Measurements from ENCODE around the gene MAP1LC3B2. TPM values are rescaled to one million over a fixed set of nuclear protein-coding genes. Genes with fewer than 3 reads are reported as not detected.

The MAP1LC3B2 gene
- total and polyA plus RNA-seq, 4 donors: 1.8 to 18.5 (median 11.0) TPM

DNA sequence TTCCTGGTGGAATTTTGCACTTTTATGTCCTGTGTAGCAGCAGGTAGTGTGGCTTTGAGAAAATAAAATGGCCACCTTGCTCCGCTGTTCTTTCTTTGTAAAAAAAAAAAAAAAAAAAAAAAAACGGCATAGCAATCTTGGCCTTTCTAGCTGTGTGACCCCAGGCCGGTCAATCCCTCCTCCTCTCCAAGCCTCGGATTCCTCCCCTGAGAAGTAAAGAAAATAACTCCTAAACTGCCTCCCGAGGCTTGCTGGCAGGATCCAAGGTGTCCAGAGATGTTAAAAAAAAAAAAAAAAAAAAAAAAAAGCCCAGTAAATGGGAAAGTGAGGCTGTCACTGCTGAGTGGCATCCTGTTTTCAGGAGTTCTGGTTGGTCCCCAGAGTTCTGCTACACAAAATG, 23.9 kb upstream of the MAP1LC3B2 start:
- no peak overlapping the region for H3K4me3 ChIP-seq (ENCODE audit: low read depth, low read length)
- no peaks in the 10 kb centered on the region for H3K9me3 ChIP-seq (ENCODE audit: control insufficient read depth, insufficient read depth, low read length)
- no peaks in the 10 kb centered on the region for H3K27me3 ChIP-seq (ENCODE audit: control insufficient read depth, insufficient read depth, low read length)
- DNase-seq (ENCODE audit: low read depth in 4 of 6, low spot score in 6 of 6): no peak
- 20% methylated on average over 2 of the region's 5 CpGs for WGBS (ENCODE audit: insufficient coverage)
- peak overlapping the region; percentile 70 for H3K27ac ChIP-seq (ENCODE audit: low read depth, low read length)
- H3K36me3 ChIP-seq (ENCODE audit: control insufficient read depth, insufficient read depth, low read length): no peaks in the 10 kb centered on the region
- H3K4me1 ChIP-seq (ENCODE audit: control insufficient read depth, insufficient read depth, low read length): peaks cover 46% of the 10 kb centered on the region

DNA sequence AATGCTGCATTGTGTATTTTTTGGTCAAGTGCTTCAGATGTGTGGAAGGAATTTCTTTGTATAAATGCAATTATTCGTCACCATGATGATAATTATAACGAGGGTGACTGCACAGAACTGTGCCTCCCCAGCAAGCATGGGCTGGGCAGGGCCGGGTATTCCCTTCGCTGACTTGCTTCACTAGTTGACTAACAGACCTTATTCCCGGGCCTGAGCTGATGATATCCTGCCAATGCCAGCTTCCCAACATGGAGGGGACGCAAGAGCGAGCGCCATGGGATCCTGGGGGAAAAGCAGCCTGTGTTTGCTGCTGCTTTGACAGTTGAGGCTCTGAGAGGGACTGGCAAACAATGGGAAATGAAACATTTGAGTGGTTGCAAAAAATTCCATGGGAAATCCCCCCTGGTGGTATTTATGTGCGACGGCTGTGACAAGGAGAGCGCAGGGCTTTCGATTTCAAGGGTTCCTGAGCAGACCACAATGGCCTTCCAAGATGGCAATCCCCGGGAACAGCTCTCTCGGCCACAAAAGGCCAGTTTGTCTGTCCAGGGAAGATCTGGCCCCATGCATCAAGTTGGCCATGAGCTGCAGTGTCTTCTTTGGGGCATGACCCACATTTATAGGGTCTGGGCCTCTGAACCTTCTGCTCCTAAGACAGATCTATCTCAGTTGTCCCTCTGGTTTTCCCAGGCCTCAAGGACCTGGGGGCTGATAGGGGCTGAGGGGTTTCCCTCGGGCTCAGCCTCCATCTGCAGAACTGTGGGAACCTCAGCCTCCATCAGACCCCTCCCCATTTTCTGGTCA, 21.9 kb upstream of the MAP1LC3B2 start:
- Histone ChIP-seq H3K4me1 (ENCODE audit: control insufficient read depth, insufficient read depth, low read length) (peaks cover 49% of the 10 kb centered on the region), H3K36me3 (ENCODE audit: control insufficient read depth, insufficient read depth, low read length) (no peaks in the 10 kb centered on the region), H3K27ac (ENCODE audit: low read depth, low read length) (no peak overlapping the region), H3K27me3 (ENCODE audit: control insufficient read depth, insufficient read depth, low read length) (no peaks in the 10 kb centered on the region), H3K9me3 (ENCODE audit: control insufficient read depth, insufficient read depth, low read length) (no peaks in the 10 kb centered on the region), H3K4me3 (ENCODE audit: low read depth, low read length) (no peak overlapping the region)
- 76% methylated on average over 13 of the region's 15 CpGs for WGBS (ENCODE audit: insufficient coverage)
- peak in 2 of 6 donors; percentile 71 to 83 for DNase-seq (ENCODE audit: low read depth in 4 of 6, low spot score in 6 of 6)

DNA sequence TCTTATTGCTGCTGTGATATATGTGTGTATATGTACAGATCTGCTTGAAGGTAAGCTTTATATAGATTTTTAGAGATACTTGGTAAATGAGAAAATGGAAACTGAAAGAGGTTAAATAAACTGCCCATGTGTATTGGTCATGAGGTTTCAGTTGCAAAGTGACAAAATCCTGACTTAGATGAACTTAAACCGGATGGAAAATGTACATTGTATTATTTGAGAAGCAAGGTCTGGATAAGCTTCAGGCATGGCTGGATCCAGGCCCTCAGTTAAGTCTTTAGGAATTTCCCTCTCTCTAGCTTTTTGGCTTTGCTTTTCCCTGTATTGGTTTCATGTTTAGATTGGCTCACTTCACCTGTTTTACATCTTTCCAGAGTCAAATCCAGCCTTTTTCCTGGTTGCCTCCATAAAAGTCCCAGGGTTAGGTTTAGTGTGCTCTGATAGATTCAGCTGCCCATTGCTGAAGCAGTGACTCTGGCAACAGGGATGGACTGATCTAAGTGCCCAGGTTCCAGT, 21.0 kb upstream of the MAP1LC3B2 start:
- WGBS (ENCODE audit: insufficient coverage): 100% methylated on average over 1 of the region's 1 CpG
- H3K36me3 ChIP-seq (ENCODE audit: control insufficient read depth, insufficient read depth, low read length): no peaks in the 10 kb centered on the region
- no peaks in the 10 kb centered on the region for H3K27me3 ChIP-seq (ENCODE audit: control insufficient read depth, insufficient read depth, low read length)
- peaks cover 50% of the 10 kb centered on the region for H3K4me1 ChIP-seq (ENCODE audit: control insufficient read depth, insufficient read depth, low read length)
- DNase-seq (ENCODE audit: low read depth in 4 of 6, low spot score in 6 of 6): no peak
- no peaks in the 10 kb centered on the region for H3K9me3 ChIP-seq (ENCODE audit: control insufficient read depth, insufficient read depth, low read length)
- no peak overlapping the region for H3K27ac ChIP-seq (ENCODE audit: low read depth, low read length)
- H3K4me3 ChIP-seq (ENCODE audit: low read depth, low read length): no peak overlapping the region

DNA sequence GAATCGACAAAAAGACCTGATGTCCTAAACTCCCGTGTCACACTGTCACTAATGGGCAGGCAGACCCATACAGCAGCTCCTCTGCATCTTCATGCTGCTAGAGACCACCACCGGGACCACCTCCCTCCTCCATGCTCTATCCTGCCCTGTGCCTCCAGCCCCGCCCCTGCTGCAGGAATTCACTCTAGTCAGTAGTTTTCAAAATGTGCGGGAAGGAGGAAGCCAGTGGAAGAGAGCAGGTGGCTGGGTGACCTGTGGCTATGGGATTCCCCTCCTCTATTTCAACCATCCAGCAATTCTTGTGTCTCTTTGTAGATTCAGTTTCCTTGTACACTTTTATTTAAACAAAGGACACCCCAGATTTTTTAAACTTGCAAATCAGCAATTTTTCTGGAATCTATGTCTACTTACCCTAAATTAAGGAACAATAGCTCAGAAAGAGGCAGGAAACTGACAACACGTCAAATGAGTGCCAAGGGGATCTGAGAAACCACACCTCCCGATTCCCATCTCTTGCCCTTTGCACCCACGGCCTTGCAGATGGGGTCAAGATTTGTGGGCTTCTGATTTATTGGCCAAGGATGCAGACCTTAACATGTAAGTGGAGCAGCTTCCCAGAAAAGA, 20.4 kb upstream of the MAP1LC3B2 start:
- whole genome bisulfite sequencing (ENCODE audit: insufficient coverage): 74% methylated on average over 5 of the region's 8 CpGs
- Histone ChIP-seq H3K9me3 (ENCODE audit: control insufficient read depth, insufficient read depth, low read length) (no peaks in the 10 kb centered on the region), H3K4me3 (ENCODE audit: low read depth, low read length) (no peak overlapping the region), H3K27ac (ENCODE audit: low read depth, low read length) (peak overlapping the region; percentile 74), H3K27me3 (ENCODE audit: control insufficient read depth, insufficient read depth, low read length) (no peaks in the 10 kb centered on the region), H3K4me1 (ENCODE audit: control insufficient read depth, insufficient read depth, low read length) (peaks cover 50% of the 10 kb centered on the region), H3K36me3 (ENCODE audit: control insufficient read depth, insufficient read depth, low read length) (no peaks in the 10 kb centered on the region)
- DNase-seq (ENCODE audit: low read depth in 4 of 6, low spot score in 6 of 6): no peak

DNA sequence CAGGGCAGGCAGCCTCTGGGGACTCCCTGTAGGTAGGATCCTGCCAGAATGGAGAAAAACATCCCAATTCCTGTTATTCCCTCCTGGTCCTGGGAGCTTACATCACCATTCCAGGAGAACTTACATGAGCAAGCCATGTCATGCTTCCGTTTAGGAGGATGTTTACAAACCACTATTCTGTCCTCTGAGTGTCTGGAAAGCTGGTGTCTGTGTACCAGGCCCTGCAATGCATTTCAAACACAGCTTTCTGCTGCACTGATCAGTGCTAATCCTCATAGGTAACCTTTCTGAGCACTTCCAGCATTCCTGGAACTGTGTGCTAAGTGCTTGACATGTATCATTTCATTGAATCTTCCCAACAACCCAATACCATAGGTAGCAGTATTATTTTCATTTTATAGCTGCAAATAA, 19.8 kb upstream of the MAP1LC3B2 start:
- Histone ChIP-seq H3K4me1 (ENCODE audit: control insufficient read depth, insufficient read depth, low read length) (peaks cover 48% of the 10 kb centered on the region), H3K36me3 (ENCODE audit: control insufficient read depth, insufficient read depth, low read length) (no peaks in the 10 kb centered on the region), H3K9me3 (ENCODE audit: control insufficient read depth, insufficient read depth, low read length) (no peaks in the 10 kb centered on the region), H3K27ac (ENCODE audit: low read depth, low read length) (peak overlapping the region; percentile 74), H3K4me3 (ENCODE audit: low read depth, low read length) (no peak overlapping the region), H3K27me3 (ENCODE audit: control insufficient read depth, insufficient read depth, low read length) (no peaks in the 10 kb centered on the region)
- no CpG with 5 or more reads among the region's 1 CpG for WGBS (ENCODE audit: insufficient coverage)
- peak in 1 of 6 donors; percentile 27 for DNase-seq (ENCODE audit: low read depth in 4 of 6, low spot score in 6 of 6)

DNA sequence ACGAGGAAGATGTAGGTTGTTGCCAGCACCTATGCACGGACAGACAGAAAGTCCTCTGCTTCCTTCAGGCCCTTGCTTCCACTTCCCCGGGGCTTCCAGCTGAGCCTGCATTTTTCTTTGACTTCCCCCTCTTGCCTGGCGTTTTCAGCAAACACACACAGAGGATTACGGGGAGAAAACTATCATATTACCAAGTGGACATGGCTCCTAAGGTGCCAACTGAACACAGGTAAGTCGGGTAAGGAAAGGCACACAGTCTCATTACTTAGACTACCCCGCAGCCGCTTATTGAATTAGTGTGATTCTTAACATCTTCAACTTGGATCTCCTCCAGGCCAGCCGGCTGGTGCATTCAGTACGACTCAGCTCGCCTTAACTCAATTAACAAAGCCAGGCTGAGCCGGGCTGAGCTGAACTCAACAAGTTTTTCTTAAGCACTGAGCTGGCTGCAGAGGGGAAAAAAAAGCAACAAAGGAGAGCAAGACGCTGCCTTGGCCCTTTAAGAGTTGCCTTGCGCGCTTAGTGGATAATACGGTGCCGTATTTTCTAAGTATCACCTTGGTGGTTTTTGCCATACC, 19.2 kb upstream of the MAP1LC3B2 start:
- H3K4me1 ChIP-seq (ENCODE audit: control insufficient read depth, insufficient read depth, low read length): peaks cover 42% of the 10 kb centered on the region
- peak overlapping the region; percentile 74 for H3K27ac ChIP-seq (ENCODE audit: low read depth, low read length)
- H3K4me3 ChIP-seq (ENCODE audit: low read depth, low read length): no peak overlapping the region
- H3K27me3 ChIP-seq (ENCODE audit: control insufficient read depth, insufficient read depth, low read length): no peaks in the 10 kb centered on the region
- WGBS (ENCODE audit: insufficient coverage): 16% methylated on average over 7 of the region's 17 CpGs
- H3K9me3 ChIP-seq (ENCODE audit: control insufficient read depth, insufficient read depth, low read length): no peaks in the 10 kb centered on the region
- peak in 4 of 6 donors; percentile 77 to 96 (median 88) for DNase-seq (ENCODE audit: low read depth in 4 of 6, low spot score in 6 of 6)
- no peaks in the 10 kb centered on the region for H3K36me3 ChIP-seq (ENCODE audit: control insufficient read depth, insufficient read depth, low read length)

DNA sequence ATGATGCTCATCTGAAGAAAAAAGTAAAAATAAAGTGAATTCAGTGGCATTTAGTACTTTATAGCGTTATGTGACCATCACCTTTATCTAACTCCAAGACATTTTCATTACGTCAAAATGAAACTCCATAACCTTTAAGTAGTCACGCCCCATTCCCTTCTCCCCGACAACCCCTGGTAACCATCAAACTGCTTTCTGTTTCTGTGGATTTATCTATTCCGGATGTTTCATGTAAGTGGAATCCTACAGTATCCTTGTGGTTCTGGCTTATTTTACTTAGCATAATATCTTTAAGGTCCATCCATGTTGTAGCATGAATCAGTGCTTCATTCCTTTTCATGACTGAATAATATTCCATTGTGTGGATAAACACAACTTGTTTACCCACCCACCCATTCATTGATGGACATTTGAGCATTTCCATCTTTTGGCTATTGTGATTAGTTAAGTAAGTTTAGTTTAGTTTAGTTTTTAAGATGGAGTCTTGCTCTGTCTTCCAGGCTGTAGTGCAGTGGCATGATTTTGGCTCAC, 18.5 kb upstream of the MAP1LC3B2 start:
- peaks cover 42% of the 10 kb centered on the region for H3K4me1 ChIP-seq (ENCODE audit: control insufficient read depth, insufficient read depth, low read length)
- WGBS (ENCODE audit: insufficient coverage): no CpG with 5 or more reads among the region's 5 CpGs
- no peaks in the 10 kb centered on the region for H3K9me3 ChIP-seq (ENCODE audit: control insufficient read depth, insufficient read depth, low read length)
- no peak for DNase-seq (ENCODE audit: low read depth in 4 of 6, low spot score in 6 of 6)
- H3K27me3 ChIP-seq (ENCODE audit: control insufficient read depth, insufficient read depth, low read length): no peaks in the 10 kb centered on the region
- H3K36me3 ChIP-seq (ENCODE audit: control insufficient read depth, insufficient read depth, low read length): no peaks in the 10 kb centered on the region
- H3K27ac ChIP-seq (ENCODE audit: low read depth, low read length): peak overlapping the region; percentile 74
- H3K4me3 ChIP-seq (ENCODE audit: low read depth, low read length): no peak overlapping the region

DNA sequence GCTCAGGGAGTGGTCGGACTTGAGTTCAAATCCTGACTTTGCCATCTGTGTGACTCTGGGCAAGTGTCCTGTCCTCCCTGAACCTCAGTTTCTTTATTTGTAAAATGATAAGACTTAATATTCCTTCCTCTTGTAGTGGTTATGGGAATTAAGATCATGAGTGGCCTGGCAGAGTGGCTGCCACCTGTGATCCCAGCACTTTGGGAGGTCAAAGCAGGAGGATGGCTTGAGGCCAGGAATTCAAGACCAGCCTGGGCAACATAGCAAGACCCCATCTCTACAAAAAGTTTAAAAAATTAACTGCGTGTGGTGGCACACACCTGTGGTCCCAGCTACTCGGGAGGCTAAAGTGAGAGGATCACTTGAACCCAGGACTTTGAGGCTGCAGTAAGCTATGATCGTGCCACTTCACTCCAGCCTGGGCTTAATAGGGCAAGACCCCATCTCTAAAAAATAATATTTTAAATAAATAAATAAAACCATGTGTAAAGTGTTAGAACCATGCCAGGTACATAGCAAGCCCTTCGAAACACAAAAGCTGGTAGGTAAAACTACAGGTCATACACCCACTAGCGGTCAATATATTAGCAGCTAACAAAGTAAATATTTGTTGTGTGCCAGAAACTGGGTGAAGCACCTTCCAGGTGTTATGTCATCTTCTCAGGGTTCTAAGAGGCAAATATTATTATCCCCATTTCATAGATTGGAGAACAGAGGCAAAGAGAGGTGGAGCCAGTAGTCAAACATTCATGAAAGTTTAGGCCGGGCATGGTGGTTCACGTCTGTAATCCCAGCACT, 17.4 kb upstream of the MAP1LC3B2 start:
- Histone ChIP-seq H3K36me3 (ENCODE audit: control insufficient read depth, insufficient read depth, low read length) (no peaks in the 10 kb centered on the region), H3K27me3 (ENCODE audit: control insufficient read depth, insufficient read depth, low read length) (no peaks in the 10 kb centered on the region), H3K4me3 (ENCODE audit: low read depth, low read length) (no peak overlapping the region), H3K27ac (ENCODE audit: low read depth, low read length) (no peak overlapping the region), H3K4me1 (ENCODE audit: control insufficient read depth, insufficient read depth, low read length) (peaks cover 39% of the 10 kb centered on the region), H3K9me3 (ENCODE audit: control insufficient read depth, insufficient read depth, low read length) (no peaks in the 10 kb centered on the region)
- 87% methylated on average over 3 of the region's 8 CpGs for WGBS (ENCODE audit: insufficient coverage)
- no peak for DNase-seq (ENCODE audit: low read depth in 4 of 6, low spot score in 6 of 6)

DNA sequence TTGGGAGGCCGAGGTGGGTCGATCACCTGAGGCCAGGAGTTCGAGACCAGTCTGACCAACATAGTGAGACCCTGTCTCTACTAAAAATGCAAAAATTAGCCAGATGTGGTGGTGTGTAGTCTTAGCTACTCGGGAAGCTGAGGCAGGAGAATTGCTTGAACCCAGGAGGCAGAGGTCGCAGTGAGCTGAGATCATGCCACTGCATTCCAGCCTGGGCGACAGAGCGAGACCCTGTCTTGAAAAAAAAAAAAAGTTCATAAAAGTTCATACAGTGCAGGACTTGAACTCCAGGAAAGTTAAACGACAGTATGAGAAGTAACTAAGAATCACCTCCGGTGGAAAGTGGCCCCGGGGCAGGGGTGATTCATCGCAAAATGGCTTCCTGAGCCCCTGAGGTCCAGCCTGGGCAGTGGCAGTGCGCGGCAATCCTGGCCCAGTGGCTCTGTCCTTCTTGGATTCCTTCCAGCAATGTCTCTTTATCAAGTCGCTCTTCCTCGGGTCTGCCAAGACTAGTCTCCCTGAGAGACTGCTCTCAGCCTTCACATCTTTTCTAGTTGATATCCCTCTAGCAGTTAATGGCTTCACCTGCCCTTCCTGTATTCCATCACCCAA, 16.7 kb upstream of the MAP1LC3B2 start:
- Histone ChIP-seq H3K27ac (ENCODE audit: low read depth, low read length) (peak overlapping the region; percentile 45), H3K4me1 (ENCODE audit: control insufficient read depth, insufficient read depth, low read length) (peaks cover 32% of the 10 kb centered on the region), H3K4me3 (ENCODE audit: low read depth, low read length) (no peak overlapping the region), H3K9me3 (ENCODE audit: control insufficient read depth, insufficient read depth, low read length) (no peaks in the 10 kb centered on the region), H3K27me3 (ENCODE audit: control insufficient read depth, insufficient read depth, low read length) (no peaks in the 10 kb centered on the region), H3K36me3 (ENCODE audit: control insufficient read depth, insufficient read depth, low read length) (no peaks in the 10 kb centered on the region)
- peak in 1 of 6 donors; percentile 76 for DNase-seq (ENCODE audit: low read depth in 4 of 6, low spot score in 6 of 6)
- WGBS (ENCODE audit: insufficient coverage): 46% methylated on average over 12 of the region's 15 CpGs

Data from spinal cord (tissue), 10 donors.